ENCODE results near the gene C3orf22. TPM values are rescaled to one million over a fixed set of nuclear protein-coding genes. Genes with fewer than 3 reads are reported as not detected.
"Not testable (repeated sequence)": the region's sequence is repeated elsewhere in the genome, so short reads cannot be mapped to it uniquely, and the experiment has no call there.

C3orf22 gene
- total RNA-seq, 3 donors from 2014 or later (not counting 1 experiment from before 2014, with no cell fraction given): not detected

DNA sequence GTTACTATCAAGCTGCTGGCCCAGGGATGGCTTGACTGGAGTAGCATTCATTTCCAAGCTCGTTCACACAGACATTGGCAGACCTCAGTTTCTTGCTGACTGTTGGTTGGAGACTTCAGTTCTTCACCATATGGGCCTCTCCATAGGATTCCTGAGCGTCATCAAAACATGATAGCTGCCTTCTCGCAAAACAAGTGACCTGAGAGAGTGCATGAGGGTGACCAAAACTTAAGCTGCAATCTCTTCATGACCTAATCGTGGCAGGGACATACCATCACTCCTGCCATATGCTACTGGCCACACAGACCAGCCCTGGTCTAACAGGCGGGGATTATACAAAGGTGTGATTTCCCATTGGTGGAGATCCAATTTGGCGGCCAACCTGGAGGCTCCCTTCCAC lies 46.0 kb upstream of the C3orf22 start:
- TF ChIP-seq, protein P1, sequence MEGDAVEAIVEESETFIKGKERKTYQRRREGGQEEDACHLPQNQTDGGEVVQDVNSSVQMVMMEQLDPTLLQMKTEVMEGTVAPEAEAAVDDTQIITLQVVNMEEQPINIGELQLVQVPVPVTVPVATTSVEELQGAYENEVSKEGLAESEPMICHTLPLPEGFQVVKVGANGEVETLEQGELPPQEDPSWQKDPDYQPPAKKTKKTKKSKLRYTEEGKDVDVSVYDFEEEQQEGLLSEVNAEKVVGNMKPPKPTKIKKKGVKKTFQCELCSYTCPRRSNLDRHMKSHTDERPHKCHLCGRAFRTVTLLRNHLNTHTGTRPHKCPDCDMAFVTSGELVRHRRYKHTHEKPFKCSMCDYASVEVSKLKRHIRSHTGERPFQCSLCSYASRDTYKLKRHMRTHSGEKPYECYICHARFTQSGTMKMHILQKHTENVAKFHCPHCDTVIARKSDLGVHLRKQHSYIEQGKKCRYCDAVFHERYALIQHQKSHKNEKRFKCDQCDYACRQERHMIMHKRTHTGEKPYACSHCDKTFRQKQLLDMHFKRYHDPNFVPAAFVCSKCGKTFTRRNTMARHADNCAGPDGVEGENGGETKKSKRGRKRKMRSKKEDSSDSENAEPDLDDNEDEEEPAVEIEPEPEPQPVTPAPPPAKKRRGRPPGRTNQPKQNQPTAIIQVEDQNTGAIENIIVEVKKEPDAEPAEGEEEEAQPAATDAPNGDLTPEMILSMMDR (IDR thresholded peaks at IDR 0.05): no peak
- Mint-ChIP-seq H3K4me1 (peaks cover 25 to 28% of the 10 kb centered on the region in 2 donors), H3K9me3 (no peaks in the 10 kb centered on the region), H3K4me3 (no peak overlapping the region), H3K36me3 (no peaks in the 10 kb centered on the region), H3K27ac (no peak overlapping the region), H3K27me3 (ENCODE audit: low read depth in 2 of 2) (peaks cover 11 to 17% of the 10 kb centered on the region in 2 donors)
- intact Hi-C loops (cut with micrococcal nuclease): no loop called here
- Histone ChIP-seq H3K4me3 (ENCODE audit: low read length) (no peak overlapping the region), H3K27me3 (ENCODE audit: control insufficient read depth, insufficient read depth, low read length) (no peaks in the 10 kb centered on the region), H3K4me1 (ENCODE audit: control insufficient read depth, insufficient read depth, low read length) (peaks cover 16% of the 10 kb centered on the region), H3K36me3 (ENCODE audit: control insufficient read depth, insufficient read depth, low read length) (no peaks in the 10 kb centered on the region), H3K27ac (ENCODE audit: low read length) (no peak overlapping the region), H3K9me3 (ENCODE audit: control insufficient read depth, insufficient read depth, low read length) (no peaks in the 10 kb centered on the region)
- ATAC-seq: no peak
- WGBS (ENCODE audit: insufficient coverage): 89% methylated on average over 6 of the region's 6 CpGs
- no peak for DNase-seq

DNA sequence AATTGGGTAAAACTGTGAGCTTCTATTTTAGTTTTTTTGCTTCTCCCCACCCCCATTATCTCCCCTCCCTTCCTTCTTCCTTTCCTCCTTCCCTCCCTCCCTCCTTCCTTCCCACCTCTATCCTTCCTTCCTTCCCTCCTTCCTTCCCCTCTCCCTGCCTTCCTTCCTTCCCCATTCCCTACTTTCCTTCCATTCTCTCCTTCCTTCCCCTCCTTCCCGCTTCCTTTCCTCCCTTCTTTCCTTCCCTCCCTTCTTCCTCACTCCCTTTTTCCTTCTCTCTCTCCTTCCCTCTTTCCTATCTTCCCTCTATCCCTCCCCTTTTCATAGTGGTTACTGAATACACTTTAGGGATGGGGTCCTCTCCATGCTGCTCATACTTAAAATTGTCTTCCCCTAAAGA lies 40.4 kb upstream of the C3orf22 start:
- 71% methylated on average over 1 of the region's 1 CpG for WGBS (ENCODE audit: insufficient coverage)
- no peak overlapping the region for H3K27ac ChIP-seq (ENCODE audit: low read length)
- Mint-ChIP-seq H3K27me3 (ENCODE audit: low read depth in 2 of 2) (peaks cover 15 to 17% of the 10 kb centered on the region in 2 donors), H3K36me3 (no peaks in the 10 kb centered on the region), H3K9me3 (no peaks in the 10 kb centered on the region), H3K27ac (no peak overlapping the region), H3K4me1 (no peaks in the 10 kb centered on the region), H3K4me3 (no peak overlapping the region)
- TF ChIP-seq, protein P1 (IDR thresholded peaks at IDR 0.05): no peak
- intact Hi-C loops (cut with micrococcal nuclease): no loop called here
- H3K4me1 ChIP-seq (ENCODE audit: control insufficient read depth, insufficient read depth, low read length): peaks cover 6% of the 10 kb centered on the region
- H3K36me3 ChIP-seq (ENCODE audit: control insufficient read depth, insufficient read depth, low read length): no peaks in the 10 kb centered on the region
- no peaks in the 10 kb centered on the region for H3K27me3 ChIP-seq (ENCODE audit: control insufficient read depth, insufficient read depth, low read length)
- DNase-seq (no peak), ATAC-seq (no peak)
- no peaks in the 10 kb centered on the region for H3K9me3 ChIP-seq (ENCODE audit: control insufficient read depth, insufficient read depth, low read length)
- no peak overlapping the region for H3K4me3 ChIP-seq (ENCODE audit: low read length)

DNA sequence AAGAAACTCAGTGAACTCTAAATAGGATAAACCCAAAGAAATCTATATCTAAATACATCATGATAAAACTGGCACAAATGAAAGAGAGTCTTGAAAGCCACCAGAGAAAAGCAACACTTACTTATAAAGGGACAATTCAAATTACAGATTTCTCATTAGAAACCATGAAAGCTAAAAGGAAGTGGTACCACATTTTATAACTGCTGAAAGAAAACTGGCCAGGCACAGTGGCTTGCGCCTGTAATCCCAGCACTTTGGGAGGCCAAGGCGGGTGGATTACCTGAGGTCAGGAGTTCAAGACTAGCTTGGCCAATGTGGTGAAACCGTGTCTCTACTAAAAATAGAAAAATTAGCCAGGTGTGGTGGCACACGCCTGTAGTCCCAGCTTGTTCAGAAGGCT lies 36.7 kb upstream of the C3orf22 start:
- ATAC-seq; H3K27ac Mint-ChIP-seq; DNase-seq; H3K4me1 ChIP-seq (ENCODE audit: control insufficient read depth, insufficient read depth, low read length); H3K27ac ChIP-seq (ENCODE audit: low read length); intact Hi-C loops (cut with micrococcal nuclease); H3K9me3 Mint-ChIP-seq; H3K36me3 ChIP-seq (ENCODE audit: control insufficient read depth, insufficient read depth, low read length); H3K36me3 Mint-ChIP-seq; H3K4me3 Mint-ChIP-seq; H3K4me1 Mint-ChIP-seq; H3K27me3 ChIP-seq (ENCODE audit: control insufficient read depth, insufficient read depth, low read length); H3K4me3 ChIP-seq (ENCODE audit: low read length); H3K9me3 ChIP-seq (ENCODE audit: control insufficient read depth, insufficient read depth, low read length): not testable (repeated sequence)
- 90% methylated on average over 4 of the region's 4 CpGs for WGBS (ENCODE audit: insufficient coverage)
- peaks cover 6 to 13% of the 10 kb centered on the region in 2 donors for H3K27me3 Mint-ChIP-seq (ENCODE audit: low read depth in 2 of 2)

DNA sequence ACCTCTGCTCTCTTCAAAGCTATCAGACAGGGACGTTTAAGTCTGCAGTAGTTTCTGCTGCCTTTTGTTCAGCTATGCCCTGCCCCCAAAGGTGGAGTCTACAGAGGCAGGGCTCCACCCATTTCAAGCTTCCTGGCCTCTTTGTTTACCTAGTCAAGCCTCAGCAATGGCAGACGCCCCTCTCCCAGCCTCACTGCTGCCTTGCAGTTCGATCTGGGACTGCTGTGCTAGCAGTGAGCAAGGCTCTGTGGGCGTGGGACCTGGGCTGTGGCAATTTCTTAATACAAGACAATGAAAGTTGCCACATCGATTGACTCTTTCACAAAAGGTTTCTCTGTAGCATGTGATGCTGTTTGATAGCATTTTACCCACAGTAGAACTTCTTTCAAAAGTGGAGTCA lies 32.8 kb upstream of the C3orf22 start:
- H3K36me3 ChIP-seq (ENCODE audit: control insufficient read depth, insufficient read depth, low read length); H3K27me3 ChIP-seq (ENCODE audit: control insufficient read depth, insufficient read depth, low read length); intact Hi-C loops (cut with micrococcal nuclease); H3K4me1 ChIP-seq (ENCODE audit: control insufficient read depth, insufficient read depth, low read length); H3K27ac Mint-ChIP-seq; DNase-seq; H3K27ac ChIP-seq (ENCODE audit: low read length); H3K4me3 ChIP-seq (ENCODE audit: low read length); H3K4me3 Mint-ChIP-seq; H3K4me1 Mint-ChIP-seq; H3K9me3 ChIP-seq (ENCODE audit: control insufficient read depth, insufficient read depth, low read length); H3K9me3 Mint-ChIP-seq; ATAC-seq: not testable (repeated sequence)
- H3K36me3 Mint-ChIP-seq: peaks cover 11% of the 10 kb centered on the region
- 67% methylated on average over 5 of the region's 5 CpGs for WGBS (ENCODE audit: insufficient coverage)
- peaks cover 10 to 27% of the 10 kb centered on the region in 2 donors for H3K27me3 Mint-ChIP-seq (ENCODE audit: low read depth in 2 of 2)
